Erythroblast (primary cell): ENCODE measurements around the gene SIK3.

Experiments
- DNase-seq, 2 experiments: peaks; one replicate each; lab custom pipeline; 2025; lab: John Stamatoyannopoulos, UW
- GATA1 ChIP-seq: IDR thresholded peaks from 2 replicates; pipeline ENCODE4 v1.6.1; 2011; ENCODE audit warnings: low read depth, mild to moderate bottlenecking, control low read depth, low read length, moderate library complexity
- POLR2A ChIP-seq: IDR thresholded peaks from 2 replicates; pipeline ENCODE4 v1.6.1; 2011; ENCODE audit warnings: mild to moderate bottlenecking, low read length

The SIK3 gene

DNA sequence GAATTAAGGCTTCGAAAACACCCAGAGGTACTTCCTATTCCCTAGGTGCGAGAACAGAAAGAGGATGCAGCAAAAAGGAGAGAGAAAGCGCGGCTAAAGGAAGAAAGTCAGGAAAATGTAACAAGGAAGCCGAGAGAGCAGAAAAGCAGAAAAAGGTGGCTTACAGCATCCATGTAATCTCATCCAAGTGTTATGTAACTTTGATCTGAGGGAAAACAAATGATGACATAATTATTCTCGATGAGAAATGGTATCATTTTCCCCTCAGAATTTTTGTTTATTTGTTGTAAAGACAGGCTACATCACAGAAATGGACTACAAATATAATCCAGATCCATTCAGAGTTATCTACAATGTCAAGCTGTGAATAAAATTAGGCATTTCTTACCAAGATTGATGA lies 191.7 kb downstream of the SIK3 start:
- no peak for DNase-seq
- TF ChIP-seq GATA1 = no peak
- TF ChIP-seq POLR2A = no peak

DNA sequence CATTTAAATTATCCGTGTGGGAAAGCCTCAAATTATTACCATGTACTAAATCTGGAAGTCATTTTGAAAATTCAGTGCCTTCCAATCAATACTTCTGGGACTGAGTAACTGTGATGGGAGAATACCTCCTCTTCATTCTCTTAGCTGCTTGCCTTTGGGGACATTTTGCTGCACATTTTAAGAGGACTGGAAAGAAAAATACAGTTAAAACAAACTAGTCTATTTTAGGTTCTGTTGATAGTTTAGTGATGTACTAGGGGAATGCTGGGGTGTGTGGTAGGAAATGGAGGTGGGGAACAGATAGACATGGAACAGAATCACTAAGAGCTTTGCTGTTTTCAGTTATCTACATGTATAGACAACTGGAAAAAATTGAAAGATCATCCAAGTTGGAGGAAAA lies 195.1 kb downstream of the SIK3 start:
- TF ChIP-seq GATA1 = no peak
- TF ChIP-seq POLR2A = no peak
- DNase-seq = no peak

DNA sequence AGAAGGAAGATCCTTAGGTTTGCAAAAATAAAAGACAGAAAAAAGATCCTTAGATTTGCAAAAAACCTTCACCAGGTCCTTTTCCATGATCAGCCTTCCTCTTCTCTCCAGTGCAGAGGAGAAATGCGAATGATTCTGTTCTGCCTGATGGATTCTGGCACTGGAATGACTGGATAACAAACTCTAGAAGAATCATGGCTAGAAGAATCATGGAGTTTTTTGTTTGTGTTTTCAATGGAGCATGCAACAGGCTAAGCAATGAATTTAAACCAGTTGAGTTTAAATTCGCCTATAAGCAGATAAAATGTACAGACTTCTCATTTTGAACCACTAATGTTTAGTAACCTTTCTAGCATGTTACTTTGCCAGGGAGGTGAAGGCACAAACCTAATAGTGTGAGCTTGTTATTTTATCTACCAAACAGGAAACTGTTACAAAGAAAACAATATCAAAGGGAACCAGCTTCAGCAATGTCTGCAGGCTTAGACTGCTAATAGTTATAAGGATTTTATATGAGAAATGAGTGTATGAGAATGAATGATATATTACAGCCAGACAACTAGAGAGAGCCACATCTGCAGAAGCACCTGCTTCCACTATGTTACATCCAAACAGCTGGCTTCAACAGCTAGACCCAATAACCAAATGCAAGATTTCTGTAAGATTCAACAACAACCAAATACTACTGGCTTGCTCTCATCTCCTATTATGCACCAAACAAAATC lies 196.1 kb downstream of the SIK3 start:
- no peak for TF ChIP-seq GATA1
- TF ChIP-seq POLR2A = no peak
- DNase-seq = no peak

DNA sequence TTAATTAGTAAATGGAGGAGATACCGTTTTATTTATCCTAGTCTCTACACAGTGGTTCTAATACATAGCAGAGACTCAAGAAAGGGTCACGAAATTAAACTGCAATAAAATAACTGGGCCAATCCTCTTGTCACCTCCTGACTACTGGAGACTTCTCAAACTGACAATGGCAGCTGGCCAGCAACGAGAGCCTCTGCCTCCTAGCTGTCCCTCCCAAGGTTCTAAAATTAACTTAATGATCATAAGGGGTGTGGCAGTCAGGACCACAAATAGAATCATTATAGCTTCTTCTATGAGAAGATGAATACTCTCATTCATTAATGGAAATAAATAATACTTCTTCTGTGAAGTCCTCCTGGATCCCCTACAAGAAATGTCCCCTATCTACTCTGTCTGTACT lies 197.0 kb downstream of the SIK3 start:
- no peak for DNase-seq

DNA sequence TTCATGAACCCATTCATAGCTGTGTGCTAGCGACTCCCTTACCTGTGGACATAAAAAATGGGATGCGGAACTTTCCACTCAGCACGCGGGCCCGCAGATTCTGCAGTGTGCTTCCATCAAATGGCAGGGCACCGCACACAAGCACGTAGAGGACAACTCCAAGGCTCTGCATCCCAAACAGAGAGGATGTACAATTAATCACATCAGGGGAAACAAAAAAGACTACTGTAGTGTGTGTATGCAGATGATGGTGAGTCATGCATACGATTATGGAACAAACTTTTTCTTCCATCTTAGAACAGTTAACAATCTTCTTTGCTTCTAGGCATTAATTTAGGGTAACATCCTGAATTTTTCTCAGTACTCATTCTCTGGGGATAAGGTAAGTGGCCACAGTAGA lies 202.0 kb downstream of the SIK3 start:
- no peak for TF ChIP-seq POLR2A
- TF ChIP-seq GATA1 = no peak
- no peak for DNase-seq

More for the DNA sequence above, 197.0 kb downstream of the SIK3 start:
- TF ChIP-seq POLR2A (no peak), GATA1 (no peak)

DNA sequence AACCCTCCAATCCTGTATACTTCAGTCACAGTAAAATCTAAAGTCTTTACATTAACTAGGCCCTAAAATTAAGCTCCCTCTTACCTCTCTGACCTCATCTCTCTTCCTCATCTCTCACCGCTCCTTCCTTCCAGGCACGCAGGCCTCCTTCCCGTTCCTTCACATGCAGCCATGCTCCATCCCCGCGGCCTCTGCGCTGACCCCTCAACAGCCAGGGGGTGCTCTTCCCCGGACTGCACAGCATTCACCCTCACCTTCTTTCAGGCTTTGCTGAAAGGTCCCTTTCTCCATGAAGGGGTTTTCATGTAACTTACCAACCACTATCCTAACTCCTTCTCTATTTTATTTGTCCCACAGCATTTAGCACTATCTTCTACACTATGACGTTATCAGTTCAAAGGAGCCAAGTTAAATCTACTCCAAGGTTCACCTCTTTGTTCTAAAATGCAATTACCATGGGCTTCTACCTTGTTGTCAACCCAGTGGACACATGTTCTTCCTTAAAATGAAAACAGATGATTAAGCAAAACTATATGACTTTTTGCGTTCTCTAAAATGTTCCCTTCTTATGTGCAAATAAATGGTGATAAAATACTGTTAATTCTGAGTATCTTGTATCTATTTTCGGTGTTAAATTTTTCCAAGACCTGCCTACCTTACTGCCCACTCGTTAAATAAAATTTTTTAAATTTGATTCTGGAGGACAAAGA lies 203.0 kb downstream of the SIK3 start:
- peak; percentile 40 to 59 for DNase-seq
- no peak for TF ChIP-seq GATA1
- TF ChIP-seq POLR2A = no peak

DNA sequence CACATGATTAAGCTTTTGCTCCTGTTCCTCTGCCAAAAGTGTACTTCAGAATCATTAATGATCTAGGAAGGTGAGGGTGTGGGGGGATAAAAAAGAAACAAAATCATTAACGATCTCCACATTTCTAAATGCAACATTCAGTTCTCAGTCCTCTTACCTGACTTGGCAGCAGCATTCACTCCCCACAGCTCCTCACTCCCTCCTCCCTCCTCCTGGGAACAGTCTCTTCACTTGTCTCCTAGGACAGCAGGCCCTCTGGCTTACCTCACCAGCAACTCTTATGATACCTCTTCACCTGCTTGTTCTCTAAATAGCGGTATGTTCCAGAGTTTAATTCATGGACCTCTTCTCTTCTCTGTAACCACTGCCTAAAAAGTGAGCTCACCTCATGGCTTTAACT lies 204.3 kb downstream of the SIK3 start:
- no peak for DNase-seq
- TF ChIP-seq POLR2A (no peak), GATA1 (no peak)

DNA sequence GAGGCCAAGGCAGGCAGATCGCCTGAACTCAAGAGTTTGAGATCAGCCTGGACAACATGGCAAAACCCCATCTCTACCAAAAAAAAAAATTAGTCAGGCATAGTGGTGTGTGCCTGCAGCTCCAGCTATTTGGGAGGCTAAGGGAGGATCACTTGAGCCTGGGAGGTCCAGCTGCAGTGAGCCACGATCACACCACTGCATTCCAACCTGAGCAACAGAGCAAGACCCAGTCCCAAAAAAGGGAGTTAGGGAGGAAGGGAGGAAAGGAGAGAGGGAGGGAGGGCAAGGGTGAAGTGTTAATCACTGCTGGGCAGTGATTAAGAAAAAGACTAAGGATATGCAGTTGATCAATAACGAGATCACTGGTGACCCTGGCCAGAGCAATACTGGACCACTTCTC lies 204.8 kb downstream of the SIK3 start:
- no peak for DNase-seq
- no peak for TF ChIP-seq GATA1
- TF ChIP-seq POLR2A = no peak

DNA sequence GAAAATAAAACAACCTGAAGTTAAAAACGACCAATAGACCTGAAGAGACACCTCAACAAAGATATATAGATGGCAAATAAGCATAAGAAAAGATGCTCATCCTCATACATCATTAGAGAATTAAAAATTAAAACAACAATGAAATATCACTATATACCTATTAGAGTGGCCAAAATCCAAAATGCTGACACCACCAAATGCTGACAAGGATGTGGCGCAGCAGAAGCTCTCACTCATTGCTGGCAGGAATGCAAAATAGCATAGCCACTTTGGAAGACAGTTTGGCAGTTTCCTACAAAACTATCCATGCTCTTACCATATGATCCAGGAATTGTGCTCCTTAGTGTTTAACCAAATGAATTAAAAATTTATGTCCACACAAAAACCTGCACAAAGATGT lies 205.9 kb downstream of the SIK3 start:
- DNase-seq = no peak
- TF ChIP-seq GATA1 = no peak
- TF ChIP-seq POLR2A = no peak

DNA sequence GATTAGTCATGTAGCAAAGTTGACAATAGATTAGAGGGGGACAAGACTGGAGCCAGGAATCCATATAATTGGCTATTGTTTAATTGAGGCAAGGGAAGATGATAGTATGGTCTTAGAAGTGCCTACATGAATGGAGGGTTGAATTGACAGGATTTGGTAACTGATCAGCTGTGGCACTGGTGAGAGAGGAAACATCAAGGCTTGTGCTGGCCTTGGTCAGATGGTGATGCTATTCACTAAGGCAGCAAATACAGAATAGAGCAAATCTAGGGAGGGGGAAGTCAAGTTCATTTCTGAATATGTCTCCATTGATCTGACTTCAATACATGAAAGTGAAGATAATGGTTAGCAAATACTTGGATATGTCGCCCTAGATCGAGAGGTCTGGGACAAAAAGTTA lies 206.5 kb downstream of the SIK3 start:
- no peak for DNase-seq
- TF ChIP-seq GATA1 (no peak), POLR2A (no peak)

DNA sequence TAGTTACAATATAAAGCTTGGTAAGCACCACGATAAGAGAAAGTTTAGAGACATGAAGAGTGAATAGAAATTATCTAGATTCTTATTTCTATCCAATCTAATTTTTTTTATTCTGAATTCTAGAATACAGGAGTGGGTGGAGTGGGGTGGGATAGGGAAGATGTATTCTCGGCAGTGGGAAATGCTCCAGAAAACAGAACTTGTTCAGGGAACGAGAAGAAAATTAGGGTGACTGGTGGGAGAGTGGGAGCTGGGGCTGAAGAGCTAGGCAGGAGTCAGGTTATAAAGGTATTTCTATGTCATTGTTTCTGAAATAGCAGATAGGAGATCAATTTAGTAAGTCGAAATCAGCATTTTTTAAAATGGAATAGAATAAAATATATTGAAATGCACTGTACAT lies 207.6 kb downstream of the SIK3 start:
- no peak for TF ChIP-seq GATA1
- TF ChIP-seq POLR2A = no peak
- DNase-seq = no peak

DNA sequence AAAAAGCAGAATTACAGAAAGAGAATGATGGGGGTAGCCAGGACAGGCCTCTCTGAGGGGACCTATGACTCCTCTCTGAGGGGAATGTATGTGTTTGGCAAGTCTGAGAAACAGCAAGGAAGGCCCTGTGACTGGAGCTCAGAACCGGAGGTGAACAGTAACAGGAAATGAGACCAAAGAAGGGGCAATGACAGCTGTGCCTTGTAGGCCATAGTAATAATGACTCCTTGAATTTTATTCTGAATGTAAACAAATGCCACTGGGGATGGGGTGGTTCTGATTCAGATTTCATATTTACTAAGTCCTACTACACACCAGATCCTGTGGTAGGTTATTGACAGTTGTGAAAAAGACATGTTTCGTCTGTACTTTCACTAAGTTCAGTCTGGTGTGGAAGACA lies 208.0 kb downstream of the SIK3 start:
- DNase-seq = no peak
- no peak for TF ChIP-seq POLR2A
- TF ChIP-seq GATA1 = no peak

DNA sequence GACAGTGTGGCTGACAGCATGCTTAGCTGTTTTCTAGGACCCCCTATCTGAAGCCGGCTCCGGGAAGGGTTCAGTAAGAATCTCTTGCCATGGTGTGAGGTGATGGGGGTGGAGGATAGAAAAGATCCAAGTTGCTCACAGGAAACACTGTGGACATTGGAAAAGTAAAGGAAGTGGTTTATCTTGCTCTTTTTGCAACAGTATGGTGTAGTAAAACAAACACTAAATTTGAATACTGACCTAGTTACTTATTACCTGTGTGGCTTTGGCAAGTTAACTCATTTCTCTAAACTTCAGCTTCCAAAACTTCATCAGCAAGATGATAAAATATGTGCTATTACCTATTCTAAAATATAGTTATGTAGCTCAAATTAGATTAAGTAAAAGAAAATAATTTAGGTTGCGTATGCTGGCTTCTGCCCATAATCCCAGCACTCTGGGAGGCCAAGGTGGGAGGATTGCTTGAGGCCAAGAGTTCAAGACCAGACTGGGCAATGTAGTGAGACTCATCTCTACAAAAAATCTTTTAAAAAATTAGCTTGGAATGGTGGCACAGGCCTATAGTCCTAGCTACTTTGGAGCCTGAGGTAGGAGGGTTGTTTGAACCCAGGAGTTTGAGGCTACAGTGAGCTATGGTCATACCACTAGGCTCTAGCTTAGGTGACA lies 209.2 kb downstream of the SIK3 start:
- no peak for DNase-seq
- TF ChIP-seq GATA1 = no peak
- TF ChIP-seq POLR2A = no peak

DNA sequence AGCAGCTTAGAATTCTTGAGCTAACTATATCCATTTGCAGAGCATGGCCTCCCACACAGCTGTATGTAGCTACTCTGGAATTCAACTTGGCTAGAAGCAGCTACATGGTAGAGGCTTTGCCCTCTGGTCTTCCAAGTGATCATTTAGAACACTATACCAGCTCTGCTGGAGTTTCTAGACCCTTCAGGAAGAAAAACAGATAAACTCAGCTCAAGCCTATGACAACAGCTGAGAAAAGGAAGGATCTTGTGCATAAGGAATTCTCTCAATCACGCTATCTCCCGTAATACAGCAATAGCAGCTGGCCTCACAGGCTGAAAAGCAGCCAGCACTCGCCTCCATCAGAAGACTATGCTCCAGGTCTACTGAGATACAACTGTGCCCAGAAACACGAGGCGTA lies 210.2 kb downstream of the SIK3 start:
- no peak for DNase-seq
- no peak for TF ChIP-seq GATA1
- no peak for TF ChIP-seq POLR2A
